Muscle of leg (tissue), 11 donors: ENCODE results near the gene LAMC2. TPM values are rescaled to one million over a fixed set of nuclear protein-coding genes. Genes with fewer than 3 reads are reported as not detected.
"Not testable (repeated sequence)": the region's sequence is repeated elsewhere in the genome, so short reads cannot be mapped to it uniquely, and the experiment has no call there.

ENCODE experiments used
- DNase-seq: peaks from one replicate; pipeline ENCODE4 v3.0.0; 2013
- H3K27ac ChIP-seq: one replicate; pipeline ENCODE4 v1.5.1; 2013; ENCODE audit warnings: mild to moderate bottlenecking, low read length, control low read depth
- H3K27me3 ChIP-seq: one replicate; pipeline ENCODE4 v1.6.1; 2013; ENCODE audit warnings: low read length; ENCODE audit not compliant: control insufficient read depth, insufficient read depth
- H3K36me3 ChIP-seq: one replicate; pipeline ENCODE4 v1.6.1; 2013; ENCODE audit warnings: low read length; ENCODE audit not compliant: control insufficient read depth, insufficient read depth
- H3K4me1 ChIP-seq: one replicate; pipeline ENCODE4 v1.6.1; 2013; ENCODE audit warnings: low read length; ENCODE audit not compliant: control insufficient read depth, insufficient read depth
- H3K4me3 ChIP-seq: one replicate; pipeline ENCODE4 v1.5.1; 2013; ENCODE audit warnings: low read length, control low read depth
- H3K9me3 ChIP-seq: replicated peaks from 2 replicates; pipeline ENCODE4 v1.6.1; 2013; ENCODE audit warnings: low read depth, low read length; ENCODE audit not compliant: control insufficient read depth
- WGBS: methylation state at CpG from one replicate; pipeline ENCODE4 v1.1.5; 2013; ENCODE audit warnings: missing lambda C conversion rate; ENCODE audit not compliant: insufficient coverage; 5-methylcytosine and 5-hydroxymethylcytosine counted together
- polyA plus RNA-seq, 8 donors: library from polyadenylated mRNA; unstranded; fragments of 120-200 nt; gene quantifications; one replicate each; pipeline versions ENCODE4 v1.2.1 to v1.2.3, GENCODE V29; 2013; ENCODE audit warnings: inconsistent platforms in 1 of 8, low replicate concordance in 1 of 8; ENCODE audit not compliant: insufficient read length in 8 of 8, insufficient read depth in 1 of 8
- total RNA-seq: library from RNA; stranded (reverse); fragments of 120-200 nt; gene quantifications from one replicate; pipeline ENCODE4 v1.2.4, GENCODE V29; 2013

Gene LAMC2
- total and polyA plus RNA-seq, 9 donors = 0.71 to 6.0 (median 2.7) TPM

- H3K27ac ChIP-seq = peak overlapping the region; percentile 87
- DNase-seq = no peak
- H3K36me3 ChIP-seq = peaks cover 7% of the 10 kb centered on the region
- WGBS = 89% methylated on average over 1 of the region's 1 CpG
- H3K9me3 ChIP-seq = no peaks in the 10 kb centered on the region
- H3K27me3 ChIP-seq = no peaks in the 10 kb centered on the region
- H3K4me3 ChIP-seq = no peak overlapping the region
- peaks cover 14% of the 10 kb centered on the region for H3K4me1 ChIP-seq
Observed at GRCh38 chr1:183149273-183149672, 36.8 kb upstream of the LAMC2 start.

GRCh38 chr1:183150032-183150431 is 36.0 kb upstream of the LAMC2 start:
- H3K9me3 ChIP-seq = not testable (repeated sequence)
- WGBS = no CpG with 5 or more reads among the region's 1 CpG

GRCh38 chr1:183150445-183150844 is 35.6 kb upstream of the LAMC2 start:
- H3K27me3 ChIP-seq = no peaks in the 10 kb centered on the region
- H3K4me1 ChIP-seq = peaks cover 14% of the 10 kb centered on the region
- DNase-seq = no peak
- H3K4me3 ChIP-seq = no peak overlapping the region
- no peak overlapping the region for H3K27ac ChIP-seq
- H3K36me3 ChIP-seq = no peaks in the 10 kb centered on the region
- no peaks in the 10 kb centered on the region for H3K9me3 ChIP-seq

More at GRCh38 chr1:183150032-183150431, 36.0 kb upstream of the LAMC2 start:
- not testable (repeated sequence) for H3K27me3 ChIP-seq, DNase-seq, H3K4me3 ChIP-seq, H3K27ac ChIP-seq, H3K36me3 ChIP-seq
- peaks cover 14% of the 10 kb centered on the region for H3K4me1 ChIP-seq

- peaks cover 14% of the 10 kb centered on the region for H3K4me1 ChIP-seq
- no peak overlapping the region for H3K27ac ChIP-seq
- no peak for DNase-seq
- WGBS = 88% methylated on average over 3 of the region's 7 CpGs
- H3K36me3 ChIP-seq = no peaks in the 10 kb centered on the region
- no peaks in the 10 kb centered on the region for H3K9me3 ChIP-seq
- H3K27me3 ChIP-seq = no peaks in the 10 kb centered on the region
- H3K4me3 ChIP-seq = no peak overlapping the region
Observed at GRCh38 chr1:183152180-183152579, 33.9 kb upstream of the LAMC2 start.

- Histone ChIP-seq H3K4me1 (no peaks in the 10 kb centered on the region), H3K9me3 (no peaks in the 10 kb centered on the region), H3K36me3 (no peaks in the 10 kb centered on the region)
Observed at GRCh38 chr1:183155939-183156338, 30.1 kb upstream of the LAMC2 start.

GRCh38 chr1:183159960-183160359 is 26.1 kb upstream of the LAMC2 start:
- WGBS = 78% methylated on average over 7 of the region's 9 CpGs
- Histone ChIP-seq H3K4me1 (no peaks in the 10 kb centered on the region), H3K27me3 (no peaks in the 10 kb centered on the region), H3K4me3 (no peak overlapping the region), H3K36me3 (no peaks in the 10 kb centered on the region), H3K27ac (no peak overlapping the region), H3K9me3 (no peaks in the 10 kb centered on the region)
- no peak for DNase-seq

More at GRCh38 chr1:183155939-183156338, 30.1 kb upstream of the LAMC2 start:
- H3K27me3 ChIP-seq = no peaks in the 10 kb centered on the region
- H3K27ac ChIP-seq = no peak overlapping the region
- no peak for DNase-seq
- no CpG with 5 or more reads among the region's 2 CpGs for WGBS
- no peak overlapping the region for H3K4me3 ChIP-seq

GRCh38 chr1:183161391-183161790 is 24.7 kb upstream of the LAMC2 start:
- no peaks in the 10 kb centered on the region for H3K36me3 ChIP-seq
- 86% methylated on average over 3 of the region's 3 CpGs for WGBS
- no peak overlapping the region for H3K4me3 ChIP-seq
- DNase-seq = no peak
- H3K4me1 ChIP-seq = no peaks in the 10 kb centered on the region
- no peak overlapping the region for H3K27ac ChIP-seq
- no peaks in the 10 kb centered on the region for H3K9me3 ChIP-seq
- H3K27me3 ChIP-seq = no peaks in the 10 kb centered on the region

GRCh38 chr1:183163316-183163715 is 22.7 kb upstream of the LAMC2 start:
- Histone ChIP-seq H3K4me1 (no peaks in the 10 kb centered on the region), H3K27me3 (no peaks in the 10 kb centered on the region), H3K27ac (no peak overlapping the region), H3K36me3 (no peaks in the 10 kb centered on the region), H3K4me3 (no peak overlapping the region), H3K9me3 (no peaks in the 10 kb centered on the region)
- no CpG with 5 or more reads among the region's 3 CpGs for WGBS
- no peak for DNase-seq

GRCh38 chr1:183164340-183164739 is 21.7 kb upstream of the LAMC2 start:
- no peaks in the 10 kb centered on the region for H3K4me1 ChIP-seq
- H3K4me3 ChIP-seq = no peak overlapping the region
- no peaks in the 10 kb centered on the region for H3K36me3 ChIP-seq
- H3K27ac ChIP-seq = no peak overlapping the region
- H3K27me3 ChIP-seq = no peaks in the 10 kb centered on the region
- no peak for DNase-seq
- no CpG with 5 or more reads among the region's 1 CpG for WGBS
- no peaks in the 10 kb centered on the region for H3K9me3 ChIP-seq

- no peak for DNase-seq
- no peaks in the 10 kb centered on the region for H3K27me3 ChIP-seq
- H3K4me3 ChIP-seq = no peak overlapping the region
- no peak overlapping the region for H3K27ac ChIP-seq
- 100% methylated on average over 1 of the region's 4 CpGs for WGBS
- H3K36me3 ChIP-seq = no peaks in the 10 kb centered on the region
- H3K9me3 ChIP-seq = no peaks in the 10 kb centered on the region
- H3K4me1 ChIP-seq = no peaks in the 10 kb centered on the region
Observed at GRCh38 chr1:183164963-183165362, 21.1 kb upstream of the LAMC2 start.

- no peaks in the 10 kb centered on the region for H3K4me1 ChIP-seq
- H3K36me3 ChIP-seq = no peaks in the 10 kb centered on the region
- no peaks in the 10 kb centered on the region for H3K9me3 ChIP-seq
- H3K27ac ChIP-seq = no peak overlapping the region
- DNase-seq = no peak
- H3K4me3 ChIP-seq = no peak overlapping the region
- H3K27me3 ChIP-seq = no peaks in the 10 kb centered on the region
- 92% methylated on average over 2 of the region's 2 CpGs for WGBS
Observed at GRCh38 chr1:183165456-183165855, 20.6 kb upstream of the LAMC2 start.
